GM19468 (cell line): ENCODE results near the gene YAF2.
"Not testable (repeated sequence)": the region's sequence is repeated elsewhere in the genome, so short reads cannot be mapped to it uniquely, and the experiment has no call there.

ENCODE experiments used
- ATAC-seq: cut with Tn5 transposase; IDR thresholded peaks from one replicate; pipeline ENCODE4 v1.9.1; 2021; ENCODE audit warnings: mild to moderate bottlenecking, moderate library complexity, moderate number of reproducible peaks; ENCODE audit not compliant: unreplicated experiment; ENCODE audit errors: extremely low read depth

Gene YAF2

DNA sequence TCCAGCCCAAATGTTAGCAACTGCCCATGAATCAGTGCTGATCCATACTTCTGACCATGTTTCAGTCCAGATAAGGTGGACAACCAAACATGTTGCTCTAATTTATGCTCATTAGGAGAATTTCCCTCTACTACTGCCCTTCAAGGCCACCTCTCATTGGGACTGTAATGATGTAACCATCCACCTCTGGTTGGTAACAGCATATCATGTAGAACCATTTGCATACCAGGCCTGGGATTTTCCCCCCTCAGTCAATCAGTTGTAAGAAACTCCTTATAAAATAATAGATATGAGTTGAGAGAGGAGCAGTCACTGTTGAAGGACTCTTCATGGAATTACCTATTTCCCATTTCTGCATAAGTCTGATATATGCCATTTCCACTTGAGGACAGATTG lies 17.8 kb upstream of the YAF2 start:
- no peak for ATAC-seq

DNA sequence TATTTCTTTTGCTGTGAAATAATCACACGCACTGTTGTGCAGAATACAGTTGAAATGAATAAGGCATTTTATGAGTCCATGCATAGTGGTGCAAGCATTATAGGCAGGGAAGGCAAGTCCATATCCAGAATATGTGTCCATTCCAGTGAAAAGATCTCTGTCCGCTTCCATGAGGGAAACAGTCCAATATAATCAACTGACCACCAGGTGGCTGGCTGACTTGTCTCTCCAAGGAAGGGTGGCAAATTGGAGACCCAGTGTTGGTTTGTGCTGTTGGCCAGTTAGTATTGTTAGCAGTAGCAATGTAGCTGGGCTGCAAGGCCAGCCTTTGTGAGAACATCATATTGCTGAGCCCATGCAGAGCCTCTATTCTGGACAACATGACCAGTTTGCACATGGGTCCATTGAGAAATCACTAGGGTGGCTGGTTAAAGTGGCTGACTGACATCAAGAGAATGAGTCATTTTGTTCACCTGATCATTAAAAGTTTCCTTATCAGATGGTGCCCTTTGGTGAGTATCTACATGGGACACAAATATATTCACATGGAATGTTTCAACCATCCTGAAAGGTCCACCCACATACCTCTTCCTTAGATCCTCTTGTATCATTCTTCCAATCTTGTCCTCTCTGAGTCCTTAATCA lies 17.3 kb upstream of the YAF2 start:
- no peak for ATAC-seq

DNA sequence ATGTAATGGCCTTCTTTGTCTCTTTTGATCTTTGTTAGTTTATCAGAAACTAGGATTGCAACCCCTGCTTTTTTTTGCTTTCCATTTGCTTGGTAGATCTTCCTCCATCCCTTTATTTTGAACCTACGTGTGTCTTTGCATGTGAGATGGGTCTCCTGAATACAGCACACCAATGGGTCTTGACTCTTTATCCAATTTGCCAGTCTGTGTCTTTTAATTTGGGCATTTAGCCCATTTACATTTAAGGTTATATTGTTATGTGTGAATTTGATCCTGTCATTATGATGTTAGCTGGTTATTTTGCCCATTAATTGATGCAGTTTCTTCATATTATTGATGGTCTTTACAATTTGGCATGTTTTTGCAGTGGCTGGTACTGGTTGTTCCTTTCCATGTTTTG lies 14.6 kb upstream of the YAF2 start:
- ATAC-seq: not testable (repeated sequence)

DNA sequence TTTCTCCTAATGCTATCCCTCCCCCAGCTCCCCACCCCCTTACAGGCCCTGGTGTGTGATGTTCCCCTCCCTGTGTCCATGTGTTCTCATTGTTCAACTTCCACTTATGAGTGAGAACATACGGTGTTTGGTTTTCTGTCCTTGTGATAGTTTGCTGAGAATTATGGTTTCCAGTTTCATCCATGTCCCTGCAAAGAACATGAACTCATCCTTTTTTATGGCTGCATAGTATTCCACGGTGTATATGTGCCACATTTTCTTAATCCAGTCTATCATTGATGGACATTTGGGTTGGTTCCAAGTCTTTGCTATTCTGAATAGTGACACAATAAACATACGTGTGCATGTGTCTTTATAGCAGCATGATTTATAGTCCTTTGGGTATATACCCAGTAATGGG lies 11.0 kb upstream of the YAF2 start:
- ATAC-seq: not testable (repeated sequence)

DNA sequence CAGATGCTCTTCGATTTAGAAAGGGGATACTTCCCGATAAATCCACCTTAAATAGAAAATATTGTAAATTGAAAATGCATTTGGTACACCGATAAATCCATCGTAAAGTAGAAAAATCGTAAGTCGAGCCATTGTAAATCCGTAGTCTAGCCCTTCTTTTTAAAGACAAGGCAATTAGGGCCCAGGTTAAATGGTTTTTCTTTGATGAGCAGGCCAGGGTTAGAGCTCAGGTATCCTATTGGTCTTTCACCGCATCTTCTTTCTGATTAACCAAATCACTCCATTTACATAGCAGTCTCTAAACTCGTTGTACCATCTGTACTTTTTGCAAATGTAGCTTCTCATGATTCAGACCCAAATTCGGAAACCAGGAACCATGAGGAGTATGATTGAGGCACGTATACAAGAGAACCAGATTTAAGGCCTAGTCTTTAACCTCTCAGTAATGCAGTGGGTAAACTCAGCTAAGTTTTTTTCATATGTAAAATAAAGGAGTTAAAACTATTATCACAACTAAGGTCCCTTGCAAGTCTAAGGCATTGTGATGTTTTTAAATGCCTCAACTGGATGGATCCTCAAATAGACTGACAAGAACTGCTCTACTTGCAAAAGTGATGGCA lies 2.2 kb upstream of the YAF2 start:
- ATAC-seq: no peak

DNA sequence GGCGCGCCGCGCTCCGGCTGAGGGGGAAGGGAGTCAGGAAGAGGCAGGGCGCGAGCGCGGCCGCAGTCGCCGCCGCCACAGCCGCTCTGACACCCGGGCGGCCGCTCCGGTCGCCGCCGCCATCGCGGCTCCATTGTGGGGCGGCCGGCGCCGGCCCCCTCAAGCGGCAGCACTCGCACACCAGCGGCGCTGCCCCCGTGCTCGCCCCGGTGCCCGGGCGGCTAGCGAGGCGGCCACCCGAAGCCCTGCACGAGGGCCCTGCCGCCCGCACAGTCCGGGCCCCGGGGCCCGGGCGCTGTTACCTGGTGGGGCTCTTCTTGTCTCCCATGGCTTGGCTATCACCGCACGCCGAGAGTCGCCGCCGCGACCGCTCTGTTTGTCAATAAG lies 202 bp downstream of the YAF2 start:
- no peak for ATAC-seq

DNA sequence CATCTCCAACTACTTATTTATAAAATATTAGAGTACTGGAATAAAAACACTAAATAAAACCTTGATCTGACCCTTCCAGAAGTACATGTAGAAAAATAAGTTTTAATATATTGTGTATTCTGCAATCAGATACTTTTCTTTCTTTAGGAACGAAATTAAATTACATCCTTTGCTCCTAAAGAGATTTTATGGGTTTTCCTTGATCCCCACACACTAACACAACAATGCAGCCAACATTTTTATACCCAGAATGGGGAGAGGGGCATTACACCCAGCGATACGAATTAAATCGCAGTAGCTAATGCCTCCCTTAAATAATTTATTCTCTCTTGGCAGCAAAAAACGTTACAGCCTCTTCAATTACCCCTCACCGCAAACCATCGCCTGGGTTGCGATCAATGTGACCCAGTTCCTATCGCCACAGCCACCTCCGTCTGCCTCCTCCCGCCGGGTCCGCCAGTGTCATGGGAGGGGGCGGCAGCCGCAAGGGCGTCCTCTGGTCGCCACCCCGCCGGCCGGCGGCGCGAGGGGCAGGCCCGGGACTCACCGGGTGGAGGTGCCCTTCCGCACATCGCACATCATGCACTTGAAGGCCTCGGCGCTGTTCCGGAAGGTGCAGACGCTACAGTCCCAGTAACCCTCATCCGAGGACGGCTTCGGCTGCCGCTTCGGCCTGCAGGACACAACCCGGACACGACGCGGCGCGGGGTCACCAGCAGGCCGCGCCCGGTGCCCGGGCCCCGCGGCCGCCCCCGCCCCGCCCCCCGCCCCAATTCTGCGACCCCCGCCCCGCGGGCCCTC lies 796 bp downstream of the YAF2 start:
- ATAC-seq: peak; percentile 87

DNA sequence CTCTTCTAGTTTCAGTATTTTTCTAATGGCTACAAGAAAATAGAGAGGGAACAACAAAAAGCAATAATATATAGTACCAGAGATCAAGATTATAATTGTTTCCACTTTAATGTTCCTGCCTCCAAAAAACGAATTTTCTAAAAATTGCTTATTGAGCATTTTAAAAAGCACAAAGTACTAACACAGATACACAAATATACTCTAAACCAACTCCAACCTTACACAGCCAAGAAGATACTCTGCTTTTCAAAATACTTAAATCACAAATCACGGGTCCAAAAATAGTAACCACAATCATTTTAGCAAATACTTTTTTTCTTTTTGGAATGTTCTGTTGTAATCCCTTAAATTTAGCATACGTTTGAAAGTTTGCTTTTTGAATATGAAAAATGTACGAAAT lies 2.0 kb downstream of the YAF2 start:
- ATAC-seq: no peak

DNA sequence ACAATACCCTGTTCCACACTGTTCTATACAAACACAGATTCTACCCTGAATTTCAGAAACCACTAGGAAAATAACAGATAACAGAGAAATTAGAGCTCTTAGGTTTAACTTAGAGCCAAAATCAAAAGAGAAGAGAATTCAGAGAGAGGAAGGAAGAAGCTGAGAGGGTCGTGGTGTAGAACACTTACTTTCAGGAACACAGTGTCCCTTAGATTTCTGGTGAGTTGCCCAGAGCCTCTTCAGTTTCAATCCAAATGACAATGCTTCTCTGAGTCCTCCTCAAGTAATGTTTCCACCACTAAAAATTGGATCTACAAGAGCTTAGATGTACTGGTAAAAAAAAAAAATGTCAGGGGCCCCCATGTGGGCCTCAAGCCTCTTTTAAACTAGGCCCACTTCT lies 2.6 kb downstream of the YAF2 start:
- no peak for ATAC-seq

DNA sequence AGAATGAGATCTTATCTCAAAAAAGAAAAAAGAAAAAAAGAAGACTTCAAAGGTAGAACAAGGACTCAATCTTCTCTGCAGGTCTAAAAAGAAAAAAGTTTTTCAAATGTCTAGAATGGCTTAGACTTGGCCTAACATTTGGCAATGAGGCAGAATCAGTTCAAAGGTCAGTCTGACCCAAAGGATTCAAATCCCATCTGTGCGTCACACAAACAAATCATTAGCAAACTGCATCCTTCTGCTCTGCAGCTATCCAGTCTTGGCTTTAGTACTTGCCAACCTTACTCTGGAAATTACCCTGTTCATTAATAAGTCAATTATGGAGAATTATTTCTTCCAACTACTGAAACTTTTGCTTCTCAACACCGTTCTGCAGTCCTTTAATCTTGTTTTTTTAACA lies 3.1 kb downstream of the YAF2 start:
- ATAC-seq: no peak

DNA sequence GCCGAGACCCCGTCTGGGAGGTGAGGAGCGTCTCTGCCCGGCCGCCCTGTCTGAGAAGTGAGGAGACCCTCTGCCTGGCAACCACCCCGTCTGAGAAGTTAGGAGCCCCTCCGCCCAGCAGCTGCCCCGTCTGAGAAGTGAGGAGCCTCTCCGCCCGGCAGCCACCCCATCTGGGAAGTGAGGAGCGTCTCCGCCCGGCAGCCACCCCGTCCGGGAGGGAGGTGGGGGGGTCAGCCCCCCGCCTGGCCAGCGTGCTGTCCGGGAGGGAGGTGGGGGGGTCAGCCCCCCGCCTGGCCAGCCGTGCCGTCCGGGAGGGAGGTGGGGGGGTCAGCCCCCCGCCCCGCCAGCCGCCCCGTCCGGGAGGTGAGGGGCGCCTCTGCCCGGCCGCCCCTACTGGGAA lies 10.5 kb downstream of the YAF2 start:
- ATAC-seq: not testable (repeated sequence)

DNA sequence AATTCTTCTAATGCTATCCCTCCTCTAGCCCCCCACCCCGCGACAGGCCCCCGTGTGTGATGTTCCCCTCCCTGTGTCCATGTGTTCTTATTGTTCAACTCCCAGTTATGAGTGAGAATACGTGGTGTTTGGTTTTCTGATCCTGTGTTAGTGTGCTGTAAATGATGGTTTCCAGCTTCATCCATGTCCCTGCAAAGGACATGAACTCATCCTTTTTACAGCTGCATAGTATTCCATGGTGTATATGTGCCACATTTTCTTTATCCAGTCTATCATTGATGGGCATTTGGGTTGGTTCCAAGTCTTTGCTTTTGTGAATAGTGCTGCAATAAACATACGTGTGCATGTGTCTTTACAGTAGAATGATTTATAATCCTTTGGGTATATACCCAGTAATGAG lies 13.5 kb downstream of the YAF2 start:
- not testable (repeated sequence) for ATAC-seq

DNA sequence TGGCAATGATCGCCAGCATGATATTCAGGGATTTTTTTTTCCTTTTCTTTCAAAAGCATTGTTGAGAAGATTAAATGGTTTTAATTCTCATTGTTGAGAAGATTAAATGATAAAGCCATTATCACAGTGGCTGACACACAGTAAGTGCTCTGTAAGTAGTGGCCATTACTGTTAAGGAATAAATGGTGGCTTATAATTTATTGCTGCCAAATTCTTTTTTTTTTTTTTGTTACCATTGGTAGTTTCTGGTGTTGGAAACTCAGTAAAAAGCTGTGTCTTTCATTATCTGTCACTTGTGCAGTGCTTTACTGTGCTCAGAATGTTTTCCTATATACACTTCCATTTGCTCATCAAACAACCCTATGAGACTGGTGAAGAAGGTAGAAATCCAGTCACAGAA lies 15.3 kb downstream of the YAF2 start:
- no peak for ATAC-seq

DNA sequence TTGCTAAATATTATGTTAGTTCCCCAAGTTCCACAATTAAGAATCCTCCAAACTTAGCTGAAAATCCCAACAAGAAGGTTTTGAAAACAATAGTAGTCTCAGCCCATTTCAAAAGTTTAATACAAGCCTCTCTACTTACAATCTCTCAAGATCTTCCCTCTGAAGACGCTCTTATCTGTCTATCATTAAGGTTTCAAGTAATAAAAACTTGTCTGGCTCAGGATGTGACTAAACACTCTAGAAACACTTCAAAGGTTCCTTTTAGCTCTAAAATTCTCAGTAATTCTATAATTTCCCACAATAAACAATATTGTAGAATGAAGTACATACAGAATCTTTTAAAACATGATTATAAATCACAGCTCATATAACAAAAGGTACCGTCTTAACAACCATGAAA lies 16.3 kb downstream of the YAF2 start:
- ATAC-seq: no peak

DNA sequence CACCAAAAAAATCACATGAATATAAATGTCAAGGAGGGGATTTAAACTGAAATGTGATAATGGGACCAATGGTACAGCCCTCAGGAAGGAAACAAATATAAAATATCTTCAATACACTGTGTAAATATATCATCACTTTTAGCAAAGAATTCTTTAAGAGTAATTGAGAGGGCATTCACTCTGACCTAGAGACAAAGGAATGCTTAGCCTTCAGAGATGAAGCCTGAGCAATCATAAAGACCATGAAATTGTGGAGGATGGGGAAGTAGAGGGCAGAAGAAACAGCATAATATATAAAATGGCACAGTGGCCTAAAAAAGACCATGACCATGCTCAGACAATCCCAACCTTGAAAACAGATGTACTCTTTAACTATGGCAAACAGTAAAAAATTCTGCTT lies 20.4 kb downstream of the YAF2 start:
- ATAC-seq: no peak

DNA sequence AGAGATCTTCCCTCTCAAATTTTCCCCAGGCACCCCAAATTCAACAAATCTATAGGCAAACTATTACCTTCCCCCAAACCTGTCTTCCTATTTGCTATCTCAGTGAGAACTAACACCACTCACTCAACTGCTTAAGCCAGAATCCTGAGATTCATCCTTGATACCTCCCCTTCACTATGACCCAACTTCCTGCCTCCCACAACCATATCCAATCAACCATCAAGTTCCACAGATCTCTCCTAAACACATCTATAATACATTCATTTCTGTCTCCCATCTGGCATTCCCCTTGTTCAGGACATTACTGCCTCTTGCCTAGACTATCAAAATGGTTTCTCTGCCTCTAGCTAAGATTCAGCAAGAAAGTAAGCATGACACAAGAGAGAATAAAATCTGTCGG lies 21.3 kb downstream of the YAF2 start:
- no peak for ATAC-seq

DNA sequence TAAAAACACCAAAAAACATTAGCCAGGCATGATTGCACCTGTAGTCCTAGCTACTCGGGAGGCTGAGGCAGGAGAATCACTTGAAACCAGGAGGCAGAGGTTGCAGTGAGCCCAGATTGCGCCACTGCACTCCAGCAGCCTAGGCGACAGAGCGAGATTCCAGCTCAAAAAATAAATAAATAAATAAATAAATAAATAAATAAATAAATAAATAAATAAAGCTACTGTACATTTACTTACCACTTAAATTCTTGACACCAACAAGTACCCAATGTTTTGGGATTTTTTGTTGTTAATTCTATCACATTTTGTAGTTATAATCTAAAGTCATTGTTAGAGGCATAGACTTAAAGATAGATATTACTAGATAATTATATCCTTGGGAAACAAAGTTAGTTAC lies 22.3 kb downstream of the YAF2 start:
- not testable (repeated sequence) for ATAC-seq

DNA sequence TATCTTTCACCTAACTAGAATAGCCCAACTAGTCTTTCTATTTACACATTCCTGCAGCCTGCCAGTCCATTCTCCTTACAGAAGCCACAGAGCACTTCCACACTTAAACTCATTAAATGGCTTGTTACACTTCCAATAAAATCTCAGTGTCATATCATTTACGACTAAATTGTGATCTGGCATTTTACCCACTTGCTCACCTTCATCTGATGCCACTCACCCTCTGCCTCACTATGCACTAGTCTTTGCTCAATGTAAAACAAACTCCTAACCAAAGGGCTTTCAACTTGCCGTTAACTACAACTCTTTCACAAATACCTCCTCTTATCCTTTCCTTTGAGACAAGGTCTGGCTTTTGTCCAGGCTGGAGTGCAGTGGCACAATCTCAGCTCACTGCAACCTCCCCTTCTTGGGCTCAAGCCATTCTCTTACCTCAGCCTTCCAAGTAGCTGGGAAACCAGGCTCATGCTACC lies 24.1 kb downstream of the YAF2 start:
- ATAC-seq: no peak

DNA sequence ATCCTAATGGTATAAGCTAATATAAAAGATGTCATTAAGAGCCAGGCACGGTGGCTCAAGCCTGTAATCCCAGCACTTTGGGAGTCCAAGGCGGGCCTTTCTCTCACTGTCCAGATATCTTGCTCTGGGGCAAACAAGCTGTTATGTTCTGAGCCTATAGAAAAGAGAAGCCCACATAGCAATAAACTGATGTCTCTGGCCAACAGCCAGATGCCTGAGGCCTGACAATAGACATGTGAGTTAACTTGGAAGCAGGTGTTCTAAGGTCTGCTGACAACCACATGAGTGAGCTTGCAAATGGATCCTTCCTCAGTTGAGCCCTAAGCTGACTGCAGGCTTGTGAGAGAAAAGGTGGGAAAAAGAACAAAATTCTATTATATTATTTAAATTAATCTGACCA lies 25.0 kb downstream of the YAF2 start:
- ATAC-seq: no peak

DNA sequence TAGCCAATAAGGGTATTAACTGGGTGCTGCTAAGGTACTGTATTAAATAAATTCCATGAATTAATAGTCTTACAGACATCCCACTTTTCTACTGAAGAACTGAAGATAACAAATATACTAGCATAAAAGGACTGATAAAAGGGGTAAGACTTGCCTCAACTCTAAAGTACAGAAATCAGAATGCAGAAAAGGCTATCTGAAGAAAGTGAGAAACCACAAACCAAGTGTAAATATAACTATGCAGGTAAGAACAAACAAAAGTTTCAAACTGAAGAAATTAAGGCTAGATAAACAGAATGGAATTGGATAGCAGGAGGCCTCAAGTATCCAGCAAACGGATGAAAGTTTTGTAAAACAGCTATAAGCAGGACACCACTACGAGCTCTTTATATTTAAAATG lies 29.5 kb downstream of the YAF2 start:
- no peak for ATAC-seq

DNA sequence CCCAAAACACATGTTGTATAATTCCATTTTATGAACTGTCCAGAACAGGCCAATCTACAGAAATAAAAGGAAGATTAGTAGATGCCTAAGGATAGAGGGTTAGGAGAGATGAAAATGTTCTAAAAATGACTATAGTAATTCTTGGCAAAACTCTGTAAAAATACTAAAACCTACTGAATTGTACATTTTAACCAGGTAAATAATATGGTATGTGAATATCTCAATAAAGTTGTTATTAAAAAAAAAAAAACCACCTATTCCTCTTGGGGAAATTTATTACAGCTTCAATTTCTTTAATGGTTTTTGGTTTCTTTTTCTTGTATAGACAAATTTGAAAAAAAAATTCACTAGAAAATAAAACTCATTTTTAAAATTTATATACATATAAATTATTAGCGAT lies 33.2 kb downstream of the YAF2 start:
- no peak for ATAC-seq
